Muscle of back (tissue), 11 donors: ENCODE results near the gene PRR5. TPM values are rescaled to one million over a fixed set of nuclear protein-coding genes. Genes with fewer than 3 reads are reported as not detected.

Experiments used
- DNase-seq, 3 donors: peaks; one replicate each; pipeline versions ENCODE4 v3.0.0 to v3.0.0-alpha.2; 2013
- polyA plus RNA-seq, 10 donors: library from polyadenylated mRNA; unstranded; fragments of 120-200 nt; gene quantifications; one replicate each; pipeline ENCODE4 v1.2.1, GENCODE V29; 2013; ENCODE audit not compliant: insufficient read length in 10 of 10

Gene PRR5
- polyA plus RNA-seq, 10 donors: 19.5 to 37.3 (median 24.1) TPM

DNA sequence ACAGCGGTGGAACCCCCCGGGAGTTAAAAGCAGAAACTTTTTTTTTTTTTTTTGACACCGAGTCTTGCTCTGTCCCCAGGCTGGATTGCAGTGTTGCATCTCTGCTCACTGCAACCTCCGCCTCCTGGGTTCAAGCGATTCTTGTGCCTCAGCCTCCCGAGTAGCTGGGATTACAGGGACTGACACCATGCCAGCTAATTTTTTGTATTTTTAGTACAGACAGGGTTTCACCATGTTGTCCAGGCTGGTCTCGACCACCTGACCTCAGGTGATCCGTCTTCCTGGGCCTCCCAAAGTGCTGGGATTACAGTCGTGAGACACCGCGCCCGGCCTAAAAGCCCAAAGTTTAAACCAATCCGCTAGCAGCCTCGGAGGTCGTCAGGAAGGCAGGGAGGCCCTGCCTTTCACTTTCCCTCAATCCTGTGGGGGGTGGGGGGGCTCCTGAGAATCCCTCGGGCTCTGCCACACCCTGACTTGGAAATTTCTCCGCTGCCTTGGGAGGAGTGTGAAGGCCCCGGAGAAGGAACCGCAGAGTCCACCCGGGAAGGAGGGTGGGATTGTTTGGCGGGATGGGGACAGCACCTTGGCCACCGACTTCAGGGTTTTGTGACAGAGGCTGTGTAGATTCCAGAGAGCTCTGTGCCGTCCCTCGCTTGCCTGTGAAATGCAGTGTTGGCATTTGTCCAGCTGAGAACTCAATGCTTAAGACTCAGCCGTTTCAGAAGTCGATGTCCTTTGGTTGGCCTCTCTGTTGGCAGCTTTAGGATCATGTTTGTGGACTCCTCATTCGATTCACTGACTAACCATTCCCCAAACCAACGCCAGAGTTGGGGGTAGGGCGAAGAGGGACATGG lies 51.4 kb downstream of the PRR5 start:
- peak; percentile 73 to 93 (median 87) for DNase-seq

DNA sequence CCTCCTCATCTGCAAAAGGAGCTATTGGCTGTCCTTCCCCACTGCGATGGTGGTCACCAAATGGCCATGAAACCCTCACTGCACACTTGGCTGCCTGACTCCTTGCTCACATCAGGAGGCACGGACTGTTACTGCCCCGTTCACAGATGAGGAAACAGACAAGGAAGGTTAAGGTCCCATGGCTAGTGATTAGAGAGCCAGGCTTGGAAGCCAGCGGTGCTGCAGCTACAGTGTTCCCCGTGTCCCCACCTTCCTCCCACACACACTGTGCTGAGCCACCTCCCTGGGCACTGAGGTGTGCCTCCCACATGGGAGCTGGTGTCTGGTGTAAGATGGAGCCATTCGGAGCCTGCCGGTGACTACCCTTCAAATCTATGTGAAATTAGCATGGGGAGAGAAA lies 53.0 kb downstream of the PRR5 start:
- no peak for DNase-seq

- DNase-seq: no peak
Measured at GRCh38 chr22:44755417-44755816, 53.4 kb downstream of the PRR5 start.

- DNase-seq: no peak
Measured at GRCh38 chr22:44755956-44756361, 54.0 kb downstream of the PRR5 start.

GRCh38 chr22:44758344-44758973 lies 56.5 kb downstream of the PRR5 start:
- peak; percentile 44 to 73 (median 58) for DNase-seq

- no peak for DNase-seq
Measured at GRCh38 chr22:44759001-44759400, 57.0 kb downstream of the PRR5 start.

DNA sequence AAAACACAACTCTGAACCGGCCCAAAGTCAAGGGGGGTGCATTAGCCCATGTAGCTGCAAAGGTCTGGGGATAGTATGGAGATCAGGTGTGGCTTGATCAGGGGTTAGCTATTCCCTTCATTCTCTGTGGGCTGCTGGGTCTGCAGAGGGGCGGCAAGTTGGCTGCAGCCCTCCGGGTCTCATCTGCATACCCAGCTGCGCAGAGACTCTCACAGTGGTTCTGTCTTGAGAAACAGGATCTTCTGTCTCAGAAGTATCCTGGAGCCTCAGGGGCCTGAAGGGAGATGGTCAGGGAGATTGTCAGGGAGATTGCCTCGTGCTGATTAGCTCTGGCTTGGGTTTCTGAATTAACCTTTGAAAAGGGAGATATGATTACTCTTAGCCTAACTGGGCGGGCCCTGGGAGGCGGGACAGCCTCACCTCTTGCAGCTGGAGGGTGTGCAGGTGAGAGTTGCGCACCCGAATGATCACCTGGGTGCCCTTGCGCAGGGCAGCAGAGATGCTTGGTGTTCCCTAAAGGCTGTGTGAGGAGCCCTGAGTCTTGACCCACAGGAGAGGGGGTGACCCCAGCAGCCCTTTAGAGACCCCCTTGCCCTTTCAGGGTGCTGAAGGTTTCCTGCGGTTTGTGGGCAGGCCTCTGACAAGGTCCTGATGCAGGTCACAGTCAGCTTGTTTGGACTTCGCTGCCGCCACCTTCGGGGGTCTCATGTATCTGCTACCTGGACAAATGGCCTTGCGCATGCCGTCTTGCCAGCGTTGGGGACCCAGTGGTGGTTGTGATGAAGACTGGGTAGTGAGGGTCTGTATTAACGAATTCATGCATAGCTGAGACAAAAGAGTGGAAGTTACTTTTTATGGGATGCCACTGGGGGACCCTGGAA lies 57.7 kb downstream of the PRR5 start:
- DNase-seq: no peak

DNA sequence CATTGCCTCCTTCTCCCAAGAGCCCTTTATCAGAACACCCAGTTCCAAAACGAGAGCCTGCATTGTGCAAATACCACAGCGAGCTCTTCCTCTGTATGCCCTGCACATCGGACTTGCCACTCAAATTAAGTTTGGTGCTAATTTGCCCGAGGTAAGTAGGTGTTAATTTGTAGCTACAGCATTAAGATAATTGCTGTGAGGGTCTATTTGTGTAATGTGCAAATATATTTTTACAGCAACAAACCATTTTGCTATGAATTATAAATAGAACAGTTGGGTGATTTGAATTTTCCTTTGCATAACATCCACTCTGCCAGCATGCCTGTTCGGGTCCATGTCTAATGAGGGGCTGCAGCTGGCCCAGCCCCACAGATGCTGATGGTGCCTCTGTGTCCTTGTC lies 58.5 kb downstream of the PRR5 start:
- DNase-seq: no peak

GRCh38 chr22:44761025-44761424 lies 59.0 kb downstream of the PRR5 start:
- no peak for DNase-seq

DNA sequence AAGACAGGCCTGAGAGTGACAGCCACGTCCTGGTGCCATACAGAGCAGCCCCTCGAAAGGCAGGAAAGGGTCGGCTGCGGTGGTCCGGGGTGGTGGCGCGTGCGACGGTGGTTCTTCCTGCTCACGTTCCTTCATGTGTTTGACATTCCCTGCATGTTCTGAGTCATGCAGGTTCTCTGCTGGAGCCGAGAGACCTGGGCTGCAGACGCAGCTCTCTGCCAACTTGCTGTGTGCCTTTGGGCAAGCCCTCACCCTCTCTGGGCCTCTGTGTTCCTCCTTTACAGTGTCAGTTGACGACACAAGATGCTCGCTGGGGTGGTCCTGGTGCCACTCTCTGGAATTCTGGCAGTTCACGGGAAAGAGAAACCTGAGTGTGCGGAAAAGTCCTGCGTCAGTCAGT lies 62.4 kb downstream of the PRR5 start:
- no peak for DNase-seq

DNA sequence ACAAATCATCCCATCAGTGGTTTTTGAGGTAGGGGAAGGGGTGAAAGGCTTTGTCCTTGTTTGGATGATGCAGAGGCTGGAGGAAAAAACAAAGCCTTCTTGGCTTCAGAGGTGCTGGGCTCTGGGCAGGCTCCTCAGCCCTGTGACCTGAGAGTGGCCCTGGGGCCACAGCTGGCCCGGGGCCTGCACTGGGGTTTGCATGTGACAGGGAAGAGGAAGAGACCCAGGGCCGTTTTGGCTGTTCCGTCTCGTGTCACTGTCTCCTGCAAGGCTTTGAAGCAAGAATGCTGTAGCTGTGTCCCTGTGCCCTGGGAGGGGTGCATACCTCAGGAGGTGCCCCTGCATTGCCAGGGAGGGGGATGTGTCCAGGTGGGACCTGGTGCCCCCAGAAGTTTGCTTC lies 63.0 kb downstream of the PRR5 start:
- DNase-seq: no peak

DNA sequence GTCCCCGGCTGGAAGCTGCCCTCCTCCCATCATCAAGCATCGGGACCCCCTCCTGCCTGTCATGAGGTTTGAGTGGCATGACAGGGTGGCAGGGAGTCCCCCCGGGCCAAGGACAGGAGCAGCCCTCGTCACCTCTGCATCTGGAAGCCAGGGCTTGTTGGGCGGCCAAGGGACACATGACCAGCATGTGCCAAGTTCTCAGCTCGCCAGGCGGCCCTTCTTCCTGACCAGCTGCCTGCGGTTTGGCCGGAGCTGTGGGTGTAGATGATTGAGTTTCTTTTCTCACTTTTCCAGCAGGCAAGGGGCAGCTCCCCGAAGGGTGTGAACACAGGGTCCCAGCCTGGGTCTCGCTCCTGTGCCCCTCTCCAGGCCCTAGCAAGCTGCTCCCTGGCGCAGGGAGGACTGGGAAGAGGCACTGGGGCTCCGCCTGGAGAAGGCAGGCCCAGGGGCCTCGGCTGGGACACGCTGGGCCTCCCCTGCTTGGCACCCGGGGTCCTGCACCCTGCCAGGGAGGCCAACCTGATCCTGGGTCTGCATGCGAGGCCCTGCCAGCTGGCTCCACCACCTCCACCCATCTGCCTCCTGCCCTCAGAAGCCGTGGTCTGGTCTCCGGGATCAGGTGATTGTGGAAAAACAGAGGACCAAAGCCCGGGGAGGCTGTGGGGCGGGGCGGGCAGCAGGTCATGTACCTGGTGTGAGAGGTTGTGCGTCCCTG lies 63.7 kb downstream of the PRR5 start:
- DNase-seq: no peak

- DNase-seq: no peak
Measured at GRCh38 chr22:44773082-44773481, 71.1 kb downstream of the PRR5 start.

- no peak for DNase-seq
Measured at GRCh38 chr22:44775862-44776261, 73.9 kb downstream of the PRR5 start.

DNA sequence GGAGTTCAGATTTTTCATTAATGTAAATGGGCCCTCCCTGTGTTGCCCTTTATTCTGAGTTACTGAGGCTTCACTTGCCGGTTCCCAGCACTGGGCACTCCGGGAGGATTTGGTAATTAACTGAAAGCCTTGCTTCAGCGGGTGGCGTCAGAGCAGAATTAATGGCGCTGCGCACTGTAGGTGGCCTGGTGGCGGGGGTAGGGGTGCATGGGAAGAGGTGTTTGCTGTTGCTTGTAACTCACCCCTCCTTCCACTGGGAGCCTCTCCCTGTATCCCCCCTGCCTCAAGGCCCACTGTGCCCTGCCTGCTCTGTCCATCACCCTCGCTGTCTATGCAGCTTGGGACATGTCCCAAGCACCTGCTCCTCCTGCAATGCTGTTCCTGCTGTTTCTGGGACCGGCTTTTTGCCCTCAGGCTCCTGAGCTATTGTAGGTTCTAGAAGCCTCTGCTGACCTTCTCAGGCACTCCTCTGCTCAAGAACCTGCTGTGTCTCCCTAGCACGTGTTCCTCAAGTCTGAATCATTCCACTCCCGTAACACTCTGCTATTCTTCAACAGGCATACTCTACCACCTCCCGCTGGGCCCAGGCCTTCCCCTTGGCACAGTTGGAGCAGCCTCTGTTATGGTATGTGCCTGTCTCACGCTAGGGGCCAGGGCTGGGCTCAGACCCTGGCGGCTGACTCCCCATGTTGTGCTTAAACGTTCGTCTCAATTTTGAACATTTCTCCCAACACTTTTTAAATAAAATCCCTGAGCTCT lies 74.8 kb downstream of the PRR5 start:
- no peak for DNase-seq

GRCh38 chr22:44777364-44777755 lies 75.4 kb downstream of the PRR5 start:
- no peak for DNase-seq

- DNase-seq: peak in 1 of 3 donors; percentile 50
Measured at GRCh38 chr22:44780876-44781449, 79.0 kb downstream of the PRR5 start.

GRCh38 chr22:44782363-44782963 lies 80.5 kb downstream of the PRR5 start:
- no peak for DNase-seq

- DNase-seq: no peak
Measured at GRCh38 chr22:44783091-44783490, 81.1 kb downstream of the PRR5 start.

GRCh38 chr22:44783581-44783980 lies 81.6 kb downstream of the PRR5 start:
- DNase-seq: no peak
